PC-3 (cell line): ENCODE results near the gene PCDH15.

Experiments
- EZH2phosphoT487 ChIP-seq: fragments of 300-600 bp; sonication (generic); IDR thresholded peaks from 2 replicates; pipeline ENCODE4 v1.6.1; 2018; ENCODE audit warnings: mild to moderate bottlenecking, antibody characterized with exemption, low read length, borderline replicate concordance
- TF ChIP-seq, protein P1 (sequence below): fragments of 300-600 bp; sonication (generic); conservative IDR thresholded peaks from 2 replicates; pipeline ENCODE4 v1.5.1; 2017; ENCODE audit warnings: antibody characterized with exemption, low read depth, mild to moderate bottlenecking, low read length

DNA sequence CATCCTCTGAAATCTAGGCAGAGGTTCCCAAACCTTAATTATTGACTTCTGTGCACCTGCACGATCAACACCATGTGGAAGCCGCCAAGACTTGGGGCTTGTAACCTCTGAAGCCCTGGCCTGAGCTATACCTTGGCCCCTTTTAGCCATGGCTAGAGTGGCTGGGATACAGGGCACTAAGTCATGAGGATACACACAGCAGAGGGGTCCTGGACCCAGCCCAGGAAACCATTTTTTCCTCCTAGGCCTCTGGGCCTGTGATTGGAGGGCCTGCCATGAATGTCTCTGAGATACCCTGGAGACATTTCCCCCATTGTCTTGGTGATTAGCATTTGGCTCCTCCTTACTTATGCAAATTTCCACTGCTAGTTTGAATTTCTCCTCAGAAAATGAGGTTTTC lies 743.7 kb downstream of the PCDH15 start:
- TF ChIP-seq, protein P1, sequence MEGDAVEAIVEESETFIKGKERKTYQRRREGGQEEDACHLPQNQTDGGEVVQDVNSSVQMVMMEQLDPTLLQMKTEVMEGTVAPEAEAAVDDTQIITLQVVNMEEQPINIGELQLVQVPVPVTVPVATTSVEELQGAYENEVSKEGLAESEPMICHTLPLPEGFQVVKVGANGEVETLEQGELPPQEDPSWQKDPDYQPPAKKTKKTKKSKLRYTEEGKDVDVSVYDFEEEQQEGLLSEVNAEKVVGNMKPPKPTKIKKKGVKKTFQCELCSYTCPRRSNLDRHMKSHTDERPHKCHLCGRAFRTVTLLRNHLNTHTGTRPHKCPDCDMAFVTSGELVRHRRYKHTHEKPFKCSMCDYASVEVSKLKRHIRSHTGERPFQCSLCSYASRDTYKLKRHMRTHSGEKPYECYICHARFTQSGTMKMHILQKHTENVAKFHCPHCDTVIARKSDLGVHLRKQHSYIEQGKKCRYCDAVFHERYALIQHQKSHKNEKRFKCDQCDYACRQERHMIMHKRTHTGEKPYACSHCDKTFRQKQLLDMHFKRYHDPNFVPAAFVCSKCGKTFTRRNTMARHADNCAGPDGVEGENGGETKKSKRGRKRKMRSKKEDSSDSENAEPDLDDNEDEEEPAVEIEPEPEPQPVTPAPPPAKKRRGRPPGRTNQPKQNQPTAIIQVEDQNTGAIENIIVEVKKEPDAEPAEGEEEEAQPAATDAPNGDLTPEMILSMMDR: no peak
- TF ChIP-seq EZH2phosphoT487: no peak
